ENCODE data around the gene KLHL42. TPM values are rescaled to one million over a fixed set of nuclear protein-coding genes. Genes with fewer than 3 reads are reported as not detected.

KLHL42 gene
- total and polyA plus RNA-seq, 2 of the 8 experiments (the other 6 are each of a cell fraction or from before 2014, with no cell fraction given): 13.6 to 21.6 TPM

DNA sequence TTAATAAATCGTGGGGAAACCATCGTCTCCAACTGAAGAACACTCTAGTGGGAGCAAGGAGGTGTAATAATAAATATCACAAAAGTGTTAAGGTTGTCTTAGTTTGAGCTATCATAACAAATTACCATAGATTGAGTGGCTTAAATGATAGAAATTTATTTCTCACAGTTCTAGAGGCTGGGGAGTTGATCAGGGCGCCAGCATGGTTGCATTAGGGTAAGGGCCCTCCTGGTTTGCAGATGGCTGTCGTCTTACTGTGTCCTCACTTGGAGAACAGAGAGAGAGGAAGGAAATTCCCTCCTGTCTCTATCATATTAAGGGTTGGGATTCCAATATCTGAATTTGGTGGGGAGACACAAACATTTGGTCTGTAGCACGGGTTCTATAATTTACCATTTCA, 36.4 kb upstream of the KLHL42 start (continued):
- TF ChIP-seq, protein P1, sequence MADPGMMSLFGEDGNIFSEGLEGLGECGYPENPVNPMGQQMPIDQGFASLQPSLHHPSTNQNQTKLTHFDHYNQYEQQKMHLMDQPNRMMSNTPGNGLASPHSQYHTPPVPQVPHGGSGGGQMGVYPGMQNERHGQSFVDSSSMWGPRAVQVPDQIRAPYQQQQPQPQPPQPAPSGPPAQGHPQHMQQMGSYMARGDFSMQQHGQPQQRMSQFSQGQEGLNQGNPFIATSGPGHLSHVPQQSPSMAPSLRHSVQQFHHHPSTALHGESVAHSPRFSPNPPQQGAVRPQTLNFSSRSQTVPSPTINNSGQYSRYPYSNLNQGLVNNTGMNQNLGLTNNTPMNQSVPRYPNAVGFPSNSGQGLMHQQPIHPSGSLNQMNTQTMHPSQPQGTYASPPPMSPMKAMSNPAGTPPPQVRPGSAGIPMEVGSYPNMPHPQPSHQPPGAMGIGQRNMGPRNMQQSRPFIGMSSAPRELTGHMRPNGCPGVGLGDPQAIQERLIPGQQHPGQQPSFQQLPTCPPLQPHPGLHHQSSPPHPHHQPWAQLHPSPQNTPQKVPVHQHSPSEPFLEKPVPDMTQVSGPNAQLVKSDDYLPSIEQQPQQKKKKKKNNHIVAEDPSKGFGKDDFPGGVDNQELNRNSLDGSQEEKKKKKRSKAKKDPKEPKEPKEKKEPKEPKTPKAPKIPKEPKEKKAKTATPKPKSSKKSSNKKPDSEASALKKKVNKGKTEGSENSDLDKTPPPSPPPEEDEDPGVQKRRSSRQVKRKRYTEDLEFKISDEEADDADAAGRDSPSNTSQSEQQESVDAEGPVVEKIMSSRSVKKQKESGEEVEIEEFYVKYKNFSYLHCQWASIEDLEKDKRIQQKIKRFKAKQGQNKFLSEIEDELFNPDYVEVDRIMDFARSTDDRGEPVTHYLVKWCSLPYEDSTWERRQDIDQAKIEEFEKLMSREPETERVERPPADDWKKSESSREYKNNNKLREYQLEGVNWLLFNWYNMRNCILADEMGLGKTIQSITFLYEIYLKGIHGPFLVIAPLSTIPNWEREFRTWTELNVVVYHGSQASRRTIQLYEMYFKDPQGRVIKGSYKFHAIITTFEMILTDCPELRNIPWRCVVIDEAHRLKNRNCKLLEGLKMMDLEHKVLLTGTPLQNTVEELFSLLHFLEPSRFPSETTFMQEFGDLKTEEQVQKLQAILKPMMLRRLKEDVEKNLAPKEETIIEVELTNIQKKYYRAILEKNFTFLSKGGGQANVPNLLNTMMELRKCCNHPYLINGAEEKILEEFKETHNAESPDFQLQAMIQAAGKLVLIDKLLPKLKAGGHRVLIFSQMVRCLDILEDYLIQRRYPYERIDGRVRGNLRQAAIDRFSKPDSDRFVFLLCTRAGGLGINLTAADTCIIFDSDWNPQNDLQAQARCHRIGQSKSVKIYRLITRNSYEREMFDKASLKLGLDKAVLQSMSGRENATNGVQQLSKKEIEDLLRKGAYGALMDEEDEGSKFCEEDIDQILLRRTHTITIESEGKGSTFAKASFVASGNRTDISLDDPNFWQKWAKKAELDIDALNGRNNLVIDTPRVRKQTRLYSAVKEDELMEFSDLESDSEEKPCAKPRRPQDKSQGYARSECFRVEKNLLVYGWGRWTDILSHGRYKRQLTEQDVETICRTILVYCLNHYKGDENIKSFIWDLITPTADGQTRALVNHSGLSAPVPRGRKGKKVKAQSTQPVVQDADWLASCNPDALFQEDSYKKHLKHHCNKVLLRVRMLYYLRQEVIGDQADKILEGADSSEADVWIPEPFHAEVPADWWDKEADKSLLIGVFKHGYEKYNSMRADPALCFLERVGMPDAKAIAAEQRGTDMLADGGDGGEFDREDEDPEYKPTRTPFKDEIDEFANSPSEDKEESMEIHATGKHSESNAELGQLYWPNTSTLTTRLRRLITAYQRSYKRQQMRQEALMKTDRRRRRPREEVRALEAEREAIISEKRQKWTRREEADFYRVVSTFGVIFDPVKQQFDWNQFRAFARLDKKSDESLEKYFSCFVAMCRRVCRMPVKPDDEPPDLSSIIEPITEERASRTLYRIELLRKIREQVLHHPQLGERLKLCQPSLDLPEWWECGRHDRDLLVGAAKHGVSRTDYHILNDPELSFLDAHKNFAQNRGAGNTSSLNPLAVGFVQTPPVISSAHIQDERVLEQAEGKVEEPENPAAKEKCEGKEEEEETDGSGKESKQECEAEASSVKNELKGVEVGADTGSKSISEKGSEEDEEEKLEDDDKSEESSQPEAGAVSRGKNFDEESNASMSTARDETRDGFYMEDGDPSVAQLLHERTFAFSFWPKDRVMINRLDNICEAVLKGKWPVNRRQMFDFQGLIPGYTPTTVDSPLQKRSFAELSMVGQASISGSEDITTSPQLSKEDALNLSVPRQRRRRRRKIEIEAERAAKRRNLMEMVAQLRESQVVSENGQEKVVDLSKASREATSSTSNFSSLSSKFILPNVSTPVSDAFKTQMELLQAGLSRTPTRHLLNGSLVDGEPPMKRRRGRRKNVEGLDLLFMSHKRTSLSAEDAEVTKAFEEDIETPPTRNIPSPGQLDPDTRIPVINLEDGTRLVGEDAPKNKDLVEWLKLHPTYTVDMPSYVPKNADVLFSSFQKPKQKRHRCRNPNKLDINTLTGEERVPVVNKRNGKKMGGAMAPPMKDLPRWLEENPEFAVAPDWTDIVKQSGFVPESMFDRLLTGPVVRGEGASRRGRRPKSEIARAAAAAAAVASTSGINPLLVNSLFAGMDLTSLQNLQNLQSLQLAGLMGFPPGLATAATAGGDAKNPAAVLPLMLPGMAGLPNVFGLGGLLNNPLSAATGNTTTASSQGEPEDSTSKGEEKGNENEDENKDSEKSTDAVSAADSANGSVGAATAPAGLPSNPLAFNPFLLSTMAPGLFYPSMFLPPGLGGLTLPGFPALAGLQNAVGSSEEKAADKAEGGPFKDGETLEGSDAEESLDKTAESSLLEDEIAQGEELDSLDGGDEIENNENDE (IDR thresholded peaks at IDR 0.05; ENCODE audit: insufficient replicate concordance, low read length): no peak
- TF ChIP-seq SIRT6 (IDR thresholded peaks at IDR 0.05; ENCODE audit: low read length): no peak
- no peak for TF ChIP-seq SUZ12 (IDR thresholded peaks at IDR 0.05; ENCODE audit: low read length)
- TF ChIP-seq, protein P2, sequence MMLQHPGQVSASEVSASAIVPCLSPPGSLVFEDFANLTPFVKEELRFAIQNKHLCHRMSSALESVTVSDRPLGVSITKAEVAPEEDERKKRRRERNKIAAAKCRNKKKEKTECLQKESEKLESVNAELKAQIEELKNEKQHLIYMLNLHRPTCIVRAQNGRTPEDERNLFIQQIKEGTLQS (IDR thresholded peaks at IDR 0.05; ENCODE audit: insufficient read depth, low read depth, low read length): no peak

Data from H1 (cell line).